Measurements from ENCODE around the gene CCDC97. TPM values are rescaled to one million over a fixed set of nuclear protein-coding genes. Genes with fewer than 3 reads are reported as not detected.
A peak's percentile ranks its signal among the peaks of the same experiment; 100 is the strongest.

The CCDC97 gene
- total RNA-seq, 2 experiments from 2014 or later: 19.1 to 20.5 TPM

- peaks cover 28% of the 10 kb centered on the region for H3K36me3 Mint-ChIP-seq
- H3K9me3 Mint-ChIP-seq: no peaks in the 10 kb centered on the region
- peaks cover 36% of the 10 kb centered on the region for H3K4me1 Mint-ChIP-seq
- no peaks in the 10 kb centered on the region for H3K27me3 Mint-ChIP-seq
- peak overlapping the region; percentile 68 for H3K27ac Mint-ChIP-seq
- no peak for DNase-seq
- H3K4me3 Mint-ChIP-seq: no peak overlapping the region
These were observed 11.8 kb downstream of the CCDC97 start for GRCh38 chr19:41321600-41322270.

GRCh38 chr19:41322451-41322850 is 12.5 kb downstream of the CCDC97 start:
- no peak for DNase-seq
- Mint-ChIP-seq H3K36me3 (peaks cover 26% of the 10 kb centered on the region), H3K27ac (peak overlapping the region; percentile 43), H3K4me1 (peaks cover 41% of the 10 kb centered on the region), H3K27me3 (no peaks in the 10 kb centered on the region), H3K9me3 (no peaks in the 10 kb centered on the region), H3K4me3 (no peak overlapping the region)

GRCh38 chr19:41323023-41323422 is 13.1 kb downstream of the CCDC97 start:
- Mint-ChIP-seq H3K9me3 (no peaks in the 10 kb centered on the region), H3K27me3 (no peaks in the 10 kb centered on the region), H3K27ac (peak overlapping the region; percentile 43), H3K36me3 (peaks cover 28% of the 10 kb centered on the region), H3K4me1 (peaks cover 44% of the 10 kb centered on the region), H3K4me3 (no peak overlapping the region)
- DNase-seq: no peak

- no peaks in the 10 kb centered on the region for H3K27me3 Mint-ChIP-seq
These were observed 13.6 kb downstream of the CCDC97 start for GRCh38 chr19:41323430-41324125.

GRCh38 chr19:41324231-41324702 is 14.3 kb downstream of the CCDC97 start:
- Mint-ChIP-seq H3K27me3 (no peaks in the 10 kb centered on the region), H3K4me3 (no peak overlapping the region), H3K9me3 (no peaks in the 10 kb centered on the region), H3K27ac (peak overlapping the region; percentile 65), H3K36me3 (peaks cover 38% of the 10 kb centered on the region), H3K4me1 (peaks cover 56% of the 10 kb centered on the region)
- DNase-seq: no peak

More at GRCh38 chr19:41323430-41324125, 13.6 kb downstream of the CCDC97 start:
- Mint-ChIP-seq H3K4me3 (no peak overlapping the region), H3K4me1 (peaks cover 50% of the 10 kb centered on the region), H3K27ac (peak overlapping the region; percentile 65), H3K36me3 (peaks cover 33% of the 10 kb centered on the region), H3K9me3 (no peaks in the 10 kb centered on the region)
- DNase-seq: no peak

GRCh38 chr19:41324921-41325639 is 15.1 kb downstream of the CCDC97 start:
- H3K4me3 Mint-ChIP-seq: peak overlapping the region; percentile 3
- H3K9me3 Mint-ChIP-seq: no peaks in the 10 kb centered on the region
- H3K36me3 Mint-ChIP-seq: peaks cover 33% of the 10 kb centered on the region
- peak overlapping the region; percentile 72 for H3K27ac Mint-ChIP-seq
- DNase-seq: no peak
- H3K27me3 Mint-ChIP-seq: no peaks in the 10 kb centered on the region
- H3K4me1 Mint-ChIP-seq: peaks cover 56% of the 10 kb centered on the region

GRCh38 chr19:41325640-41325946 is 15.6 kb downstream of the CCDC97 start:
- H3K27me3 Mint-ChIP-seq: no peaks in the 10 kb centered on the region
- DNase-seq: no peak
- no peak overlapping the region for H3K4me3 Mint-ChIP-seq
- peak overlapping the region; percentile 72 for H3K27ac Mint-ChIP-seq
- H3K9me3 Mint-ChIP-seq: no peaks in the 10 kb centered on the region
- H3K4me1 Mint-ChIP-seq: peaks cover 59% of the 10 kb centered on the region
- peaks cover 36% of the 10 kb centered on the region for H3K36me3 Mint-ChIP-seq

GRCh38 chr19:41325947-41326706 is 16.2 kb downstream of the CCDC97 start:
- no peak for DNase-seq
- Mint-ChIP-seq H3K4me1 (peaks cover 60% of the 10 kb centered on the region), H3K4me3 (peak overlapping the region; percentile 30), H3K27ac (peak overlapping the region; percentile 85), H3K27me3 (no peaks in the 10 kb centered on the region), H3K36me3 (peaks cover 37% of the 10 kb centered on the region), H3K9me3 (no peaks in the 10 kb centered on the region)

GRCh38 chr19:41327076-41327575 is 17.2 kb downstream of the CCDC97 start:
- H3K4me1 Mint-ChIP-seq: peaks cover 62% of the 10 kb centered on the region
- H3K27me3 Mint-ChIP-seq: no peaks in the 10 kb centered on the region
- peak overlapping the region; percentile 85 for H3K27ac Mint-ChIP-seq
- no peak for DNase-seq
- H3K4me3 Mint-ChIP-seq: peak overlapping the region; percentile 50
- peaks cover 43% of the 10 kb centered on the region for H3K36me3 Mint-ChIP-seq
- H3K9me3 Mint-ChIP-seq: no peaks in the 10 kb centered on the region

- peaks cover 62% of the 10 kb centered on the region for H3K4me1 Mint-ChIP-seq
- no peaks in the 10 kb centered on the region for H3K27me3 Mint-ChIP-seq
These were observed 17.7 kb downstream of the CCDC97 start for GRCh38 chr19:41327576-41328156.

GRCh38 chr19:41328157-41328841 is 18.3 kb downstream of the CCDC97 start:
- Mint-ChIP-seq H3K4me3 (peak overlapping the region; percentile 73), H3K27me3 (no peaks in the 10 kb centered on the region), H3K36me3 (peaks cover 39% of the 10 kb centered on the region), H3K9me3 (no peaks in the 10 kb centered on the region), H3K4me1 (peaks cover 57% of the 10 kb centered on the region), H3K27ac (peak overlapping the region; percentile 94)
- peak; percentile 69 for DNase-seq

More at GRCh38 chr19:41327576-41328156, 17.7 kb downstream of the CCDC97 start:
- Mint-ChIP-seq H3K9me3 (no peaks in the 10 kb centered on the region), H3K27ac (peak overlapping the region; percentile 94), H3K4me3 (peak overlapping the region; percentile 73), H3K36me3 (peaks cover 39% of the 10 kb centered on the region)
- peak; percentile 88 for DNase-seq

- no peak for DNase-seq
- Mint-ChIP-seq H3K27me3 (no peaks in the 10 kb centered on the region), H3K4me1 (peaks cover 54% of the 10 kb centered on the region), H3K27ac (peak overlapping the region; percentile 94), H3K4me3 (no peak overlapping the region), H3K36me3 (peaks cover 39% of the 10 kb centered on the region), H3K9me3 (no peaks in the 10 kb centered on the region)
These were observed 18.9 kb downstream of the CCDC97 start for GRCh38 chr19:41328842-41329225.

- no peaks in the 10 kb centered on the region for H3K27me3 Mint-ChIP-seq
- DNase-seq: no peak
- H3K4me1 Mint-ChIP-seq: peaks cover 46% of the 10 kb centered on the region
- H3K27ac Mint-ChIP-seq: peak overlapping the region; percentile 27
- H3K9me3 Mint-ChIP-seq: no peaks in the 10 kb centered on the region
- H3K4me3 Mint-ChIP-seq: peak overlapping the region; percentile 2
- H3K36me3 Mint-ChIP-seq: peaks cover 35% of the 10 kb centered on the region
These were observed 20.5 kb downstream of the CCDC97 start for GRCh38 chr19:41330481-41330880.
